ENCODE results near the gene SORD.
A peak's percentile ranks its signal among the peaks of the same experiment; 100 is the strongest.
"Not testable (repeated sequence)": the region's sequence is repeated elsewhere in the genome, so short reads cannot be mapped to it uniquely, and the experiment has no call there.

SORD gene

DNA sequence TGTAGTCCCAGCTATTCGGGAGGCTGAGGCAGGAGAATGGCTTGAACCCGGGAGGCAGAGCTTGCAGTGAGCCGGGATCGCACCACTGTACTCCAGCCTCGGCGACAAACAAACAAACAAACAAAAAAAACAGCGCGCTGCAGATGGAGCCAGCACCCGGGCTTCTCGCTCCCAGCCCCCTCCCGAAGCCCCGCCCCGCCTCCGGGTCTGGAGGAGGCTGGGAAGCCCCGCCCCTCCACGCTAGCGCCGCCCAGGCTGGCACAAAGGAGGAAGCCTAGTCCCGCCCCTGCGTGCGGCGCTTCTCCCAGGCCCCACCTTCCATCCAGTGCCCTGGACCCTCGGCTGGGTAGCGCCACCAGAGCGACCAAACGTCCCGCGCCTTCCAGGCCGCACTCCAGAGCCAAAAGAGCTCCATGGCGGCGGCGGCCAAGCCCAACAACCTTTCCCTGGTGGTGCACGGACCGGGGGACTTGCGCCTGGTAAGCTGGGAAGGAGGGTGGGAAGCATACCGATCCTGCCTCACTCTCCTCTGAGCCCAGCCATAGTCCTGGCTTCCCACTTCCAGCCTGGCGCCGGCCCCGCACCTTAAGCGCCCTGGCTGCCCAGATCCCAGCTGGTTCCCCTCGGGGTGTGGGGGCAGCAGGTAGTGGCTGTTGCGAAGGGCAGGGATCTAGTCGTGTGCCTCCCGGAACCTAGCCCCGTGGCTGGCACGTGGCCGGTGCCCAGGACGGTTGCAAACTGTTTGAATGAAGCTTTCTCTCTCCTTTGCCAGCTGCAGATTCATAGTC, at the start of gene SORD:
Gene SORD, plus strand, starts transcription at position 325 of the 788 bp plus-strand sequence. Its CDS starts 89 bp downstream, at position 414.
- peak; percentile 88 for DNase-seq

- not testable (repeated sequence) for DNase-seq
Measured at GRCh38 chr15:44976183-44976582, 46.8 kb upstream of the SORD start.

DNA sequence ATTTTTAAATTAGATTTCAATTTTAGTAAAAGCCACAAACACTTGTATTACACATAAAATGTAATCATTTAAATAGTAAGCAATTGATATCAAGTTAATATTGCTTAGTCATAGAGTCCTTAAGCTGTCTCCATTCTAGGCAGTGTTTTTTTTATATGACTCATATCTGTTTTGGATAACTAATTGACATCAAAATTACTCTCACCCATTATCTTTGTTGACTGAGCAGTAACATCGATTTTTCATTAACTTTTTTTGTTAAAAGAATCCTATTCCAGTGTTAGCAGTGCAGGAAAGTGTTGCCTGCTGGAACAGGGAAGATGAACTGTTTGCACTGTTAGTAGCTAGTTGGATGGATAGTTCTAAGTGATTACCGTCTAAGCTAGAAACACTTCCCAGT, 45.2 kb upstream of the SORD start:
- DNase-seq, result not testable (repeated sequence)

DNA sequence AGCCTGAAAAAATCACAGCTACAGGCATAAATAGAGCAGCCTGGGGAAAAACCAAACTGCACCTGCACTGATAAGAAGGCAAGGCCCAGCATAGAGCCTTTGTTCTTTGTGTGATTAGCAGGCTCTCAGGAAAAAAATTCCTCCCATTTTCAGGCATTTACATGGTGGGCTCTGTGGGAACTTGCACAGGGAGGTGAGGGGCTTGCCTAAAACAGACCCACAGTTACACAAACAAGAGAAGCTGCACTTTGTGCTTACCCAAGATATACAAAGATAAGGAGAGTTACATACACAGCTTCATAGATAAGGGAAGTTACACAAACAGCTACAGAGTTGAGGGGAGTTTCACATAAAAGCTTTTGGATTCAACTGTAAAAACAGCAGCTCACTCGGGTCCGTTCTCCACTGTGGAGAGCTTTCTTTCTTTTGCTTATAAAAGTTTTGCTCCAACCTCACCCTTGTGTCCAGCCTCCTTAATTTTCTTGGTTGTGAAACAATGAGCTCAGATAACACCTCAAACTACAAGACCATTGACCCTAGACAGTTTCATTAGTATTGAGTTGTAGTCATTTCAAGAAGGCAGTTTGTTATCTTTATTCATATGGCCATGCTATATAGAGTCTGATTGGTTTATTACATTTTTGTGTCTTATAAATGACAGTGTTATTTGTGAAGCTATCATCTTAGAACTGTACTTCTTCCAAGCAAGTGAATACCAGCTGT, 43.2 kb upstream of the SORD start:
- DNase-seq, result not testable (repeated sequence)

DNA sequence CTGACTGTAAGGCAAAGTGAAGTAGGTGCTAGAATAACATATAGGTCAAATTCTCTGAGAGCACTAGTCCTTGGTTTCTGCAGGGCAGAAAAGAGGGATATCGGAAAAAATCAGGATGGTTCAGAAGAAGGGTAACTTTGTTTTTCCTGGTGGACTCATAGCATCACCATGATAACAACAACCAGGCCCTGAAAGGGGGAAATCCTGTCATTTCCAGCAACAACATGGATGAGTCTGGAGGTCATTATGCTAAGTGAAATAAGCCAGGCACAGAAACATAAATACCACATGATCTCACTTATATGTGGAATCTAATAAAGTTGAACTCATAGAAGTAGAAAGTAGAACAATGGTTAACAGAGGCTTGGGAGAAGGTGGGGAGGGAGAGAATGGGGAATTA, 38.9 kb upstream of the SORD start:
- DNase-seq, result not testable (repeated sequence)

DNA sequence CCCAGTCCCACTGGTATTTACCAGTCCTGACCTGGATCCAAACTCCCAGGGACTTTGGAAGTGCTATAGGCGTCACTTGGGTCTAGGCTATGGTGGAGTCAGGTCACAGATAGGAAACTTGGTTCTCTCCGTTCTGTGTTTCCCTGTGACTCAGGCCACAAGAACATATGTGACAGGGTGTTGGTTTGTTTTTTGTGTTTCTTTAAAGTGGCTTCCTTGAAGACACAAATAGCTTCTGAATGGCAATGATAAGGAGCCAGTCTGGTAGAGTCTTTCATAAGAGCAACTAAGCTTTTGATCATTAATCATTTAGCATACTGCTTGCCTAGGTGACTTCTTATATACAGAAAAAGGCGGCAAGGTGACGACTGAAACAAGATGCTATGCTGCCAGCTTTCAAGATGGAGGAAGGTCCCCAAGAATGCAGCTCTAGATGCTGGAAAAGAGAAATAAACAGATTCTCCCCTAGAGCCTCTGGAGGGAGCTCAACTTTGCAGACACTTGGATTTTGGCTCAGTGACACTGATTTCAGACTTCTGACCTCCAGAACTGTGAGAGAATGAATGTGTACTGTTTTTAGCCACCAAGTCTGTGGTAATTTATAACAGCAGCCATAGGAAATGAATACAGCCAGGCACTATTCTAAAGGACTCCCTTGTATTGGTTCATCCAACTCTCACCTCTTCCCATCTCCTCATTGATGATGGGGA, 36.5 kb upstream of the SORD start:
- DNase-seq, result not testable (repeated sequence)

DNA sequence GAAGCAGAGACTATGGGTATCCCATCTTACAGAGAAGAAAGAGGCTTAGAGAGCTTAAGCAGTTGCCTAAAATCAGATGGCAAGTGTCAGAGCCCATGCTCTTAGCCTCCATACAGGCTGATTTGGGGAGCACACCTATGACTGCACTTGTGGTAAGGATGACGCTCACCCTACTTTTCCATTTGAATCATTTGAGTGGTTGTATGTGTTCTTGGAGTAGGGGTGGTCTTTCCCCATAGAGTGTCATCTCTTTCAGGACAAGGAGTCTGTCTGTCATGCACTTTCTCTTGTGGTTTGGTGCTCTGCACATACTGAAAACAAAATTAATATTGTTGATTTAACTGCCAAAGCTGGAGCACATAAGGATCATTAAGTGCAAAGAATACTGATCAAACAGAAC, 35.3 kb upstream of the SORD start:
- DNase-seq, result not testable (repeated sequence)

DNA sequence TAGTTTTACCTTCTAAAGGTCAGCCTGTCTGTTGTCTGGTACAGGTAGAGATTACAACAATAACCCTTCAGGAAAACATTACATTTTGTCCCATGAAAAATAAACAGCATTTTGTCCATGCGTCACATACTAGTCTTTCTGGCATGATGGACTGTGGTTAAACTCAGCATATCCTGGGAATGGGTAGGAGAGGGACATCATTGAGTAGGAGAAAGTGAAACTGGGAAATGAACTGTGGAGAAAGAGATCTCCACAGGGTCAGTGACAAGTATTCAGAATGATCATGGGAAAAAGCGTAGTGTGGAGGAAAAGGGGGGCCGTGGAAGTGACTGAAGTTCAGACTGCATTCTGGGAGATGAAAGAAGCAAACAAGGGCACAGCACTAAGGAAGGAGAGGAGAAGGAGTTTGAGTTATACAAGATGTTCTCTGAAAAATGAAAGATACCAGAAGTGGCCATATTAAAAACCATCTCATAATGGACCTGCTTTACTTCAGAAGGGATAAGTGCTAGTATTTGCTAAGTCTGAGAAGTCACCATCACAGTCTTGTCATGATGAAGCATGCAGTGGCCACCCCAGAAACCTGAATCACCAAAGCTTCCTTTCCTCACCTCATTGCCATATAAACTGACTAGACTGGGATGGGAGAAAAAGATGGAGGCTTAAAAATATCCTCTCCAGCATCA, 34.7 kb upstream of the SORD start:
- not testable (repeated sequence) for DNase-seq

DNA sequence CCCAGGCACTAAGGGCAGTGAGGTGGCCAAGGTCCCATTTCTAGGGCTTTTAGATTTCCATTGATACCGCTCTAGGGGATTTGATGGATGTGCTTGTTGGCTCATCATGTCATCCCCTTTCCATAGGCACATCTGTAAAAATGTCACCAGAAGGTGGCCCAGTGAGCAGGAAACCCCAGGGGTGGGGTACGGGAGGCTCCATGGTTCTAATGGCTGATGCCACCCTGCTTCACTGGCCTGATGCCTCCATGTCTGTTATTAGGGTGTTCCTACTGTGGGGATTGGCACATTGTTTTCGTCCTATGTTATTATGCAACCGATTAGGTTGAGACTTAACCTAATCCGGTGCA, 34.1 kb upstream of the SORD start:
- peak; percentile 36 for DNase-seq

GRCh38 chr15:44997632-44998031, 25.4 kb upstream of the SORD start:
- not testable (repeated sequence) for DNase-seq

DNA sequence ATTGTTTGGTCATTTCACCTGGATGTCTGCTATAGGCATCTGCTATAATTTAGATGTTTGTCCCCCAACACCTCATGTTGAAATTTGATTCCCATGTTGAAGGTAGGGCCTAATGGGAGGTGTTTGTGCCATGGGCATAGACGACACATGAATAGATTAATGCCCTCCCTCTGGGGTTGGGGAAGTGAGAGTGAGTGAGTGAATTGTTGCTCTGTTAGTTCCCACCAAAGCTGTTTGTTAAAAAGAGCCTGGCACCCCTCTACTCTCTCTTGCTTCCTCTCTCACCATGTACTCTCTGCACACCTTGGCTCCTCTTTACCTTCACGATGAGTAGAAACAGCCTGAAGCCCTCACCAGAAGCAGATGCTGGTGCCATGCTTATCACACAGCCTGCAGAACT, 23.9 kb upstream of the SORD start:
- no peak for DNase-seq

DNA sequence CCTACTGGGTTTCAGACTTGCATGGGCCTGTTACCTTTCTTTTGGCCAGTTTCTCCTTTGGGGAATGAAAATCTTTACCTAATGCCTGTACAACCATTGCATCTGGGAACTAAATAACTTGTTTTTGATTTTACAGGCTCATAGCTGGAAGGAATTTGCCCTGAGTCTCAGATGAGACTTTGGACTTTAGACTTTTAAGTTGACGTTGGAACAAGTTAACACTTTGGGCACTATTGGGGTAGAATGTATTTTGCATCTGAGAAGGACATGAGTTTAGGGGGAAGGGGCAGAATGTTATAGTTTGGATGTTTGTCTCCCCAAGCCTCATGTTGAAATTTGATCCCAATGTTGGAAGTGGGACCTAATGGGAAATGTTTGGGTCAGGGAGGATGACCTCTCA, 21.8 kb upstream of the SORD start:
- DNase-seq, result not testable (repeated sequence)

- DNase-seq, result not testable (repeated sequence)
Measured at GRCh38 chr15:45003731-45004410, 19.1 kb upstream of the SORD start.

DNA sequence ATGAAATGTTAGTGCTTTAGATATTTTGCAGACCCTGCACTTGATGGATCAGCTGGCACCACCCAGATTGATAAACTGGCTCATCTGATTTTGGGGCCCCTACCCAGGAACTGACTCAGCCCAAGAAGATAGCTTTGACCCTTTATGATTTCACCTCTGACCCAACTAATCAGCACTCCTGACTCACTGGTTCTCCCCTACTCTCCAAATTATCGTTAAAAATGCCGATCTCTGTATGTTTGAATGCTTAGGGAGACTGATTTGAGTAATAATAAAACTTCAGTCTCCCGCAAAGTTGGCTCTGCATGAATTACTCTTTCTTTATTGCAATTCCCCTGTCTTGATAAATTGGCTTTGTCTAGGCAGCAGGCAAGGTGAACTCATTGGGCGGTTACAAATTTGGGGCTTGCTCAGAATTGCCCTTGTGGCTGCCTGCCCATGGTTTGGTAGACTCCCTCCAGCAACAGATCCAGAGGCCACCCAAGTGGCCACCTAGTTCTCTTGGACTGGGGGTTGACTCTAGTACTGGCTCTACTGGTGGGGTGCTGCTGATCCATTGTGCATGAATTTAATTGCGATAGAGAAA, 18.3 kb upstream of the SORD start:
- not testable (repeated sequence) for DNase-seq

GRCh38 chr15:45009046-45009445, 13.9 kb upstream of the SORD start:
- no peak for DNase-seq

GRCh38 chr15:45015114-45015513, 7.9 kb upstream of the SORD start:
- not testable (repeated sequence) for DNase-seq

DNA sequence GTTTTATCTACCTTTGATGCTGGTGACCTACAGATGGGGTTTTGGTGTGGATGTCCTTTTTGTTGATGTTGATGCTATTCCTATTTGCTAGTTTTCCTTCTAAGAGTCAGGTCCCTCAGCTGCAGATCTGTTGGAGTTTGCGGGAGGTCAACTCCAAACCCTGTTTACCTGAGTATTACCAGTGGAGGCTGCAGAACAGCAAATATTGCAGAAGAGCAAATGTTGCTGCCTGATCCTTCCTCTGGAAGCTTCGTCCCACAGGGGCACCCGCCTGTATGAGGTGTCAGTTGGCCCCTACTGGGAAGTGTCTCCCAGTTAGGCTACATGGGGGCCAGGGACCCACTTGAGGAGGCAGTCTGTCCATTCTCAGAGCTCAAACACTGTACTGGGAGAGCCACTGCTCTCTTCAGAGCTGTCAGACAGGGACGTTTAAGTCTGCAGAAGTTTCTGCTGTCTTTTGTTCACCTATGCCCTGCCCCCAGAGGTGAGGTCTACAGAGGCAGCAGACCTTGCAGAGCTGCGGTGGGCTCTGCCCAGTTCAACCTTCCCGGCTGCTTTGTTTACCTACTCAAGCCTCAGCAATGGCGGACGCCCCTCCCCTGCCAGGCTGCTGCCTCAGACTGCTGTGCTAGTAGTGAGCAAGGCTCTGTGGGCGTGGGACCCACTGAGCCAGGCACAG, 2.6 kb upstream of the SORD start:
- not testable (repeated sequence) for DNase-seq

DNA sequence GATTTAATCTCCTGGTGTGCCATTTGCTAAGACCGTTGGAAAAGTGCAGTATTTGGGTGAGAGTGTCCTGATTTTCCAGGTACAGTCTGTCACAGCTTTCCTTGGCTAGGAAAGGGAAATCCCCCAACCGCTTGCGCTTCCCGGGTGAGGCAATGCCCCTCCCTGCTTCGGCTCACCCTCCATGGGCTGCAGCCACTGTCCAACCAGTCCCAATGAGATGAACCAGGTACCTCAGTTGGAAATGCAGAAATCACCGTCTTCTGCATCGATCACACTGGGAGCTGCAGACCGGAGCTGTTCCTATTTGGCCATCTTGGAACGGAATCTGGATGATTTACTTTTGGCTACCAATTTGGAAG, 2.1 kb upstream of the SORD start:
- not testable (repeated sequence) for DNase-seq

DNA sequence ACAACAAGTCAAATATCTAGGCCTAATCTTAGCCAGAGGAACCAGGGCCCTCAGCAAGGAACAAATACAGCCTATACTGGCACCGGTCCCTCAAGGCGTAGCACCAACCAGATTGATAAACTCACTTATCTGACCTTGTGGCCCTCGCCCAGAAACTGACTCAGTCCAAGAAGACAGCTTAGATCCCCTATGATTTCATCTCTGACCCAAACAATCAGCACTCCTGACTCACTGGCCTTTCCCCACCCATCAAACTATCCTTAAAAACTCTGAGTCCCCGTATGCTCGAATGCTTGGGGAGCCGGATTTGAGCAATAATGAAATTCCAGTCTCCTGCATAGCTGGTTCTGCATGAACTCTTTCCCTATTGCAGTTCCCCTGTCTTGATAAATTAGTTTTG, 1.6 kb upstream of the SORD start:
- DNase-seq, result peak; percentile 56

- DNase-seq, result peak; percentile 59
Measured at GRCh38 chr15:45023659-45024225, 747 bp downstream of the SORD start.

DNA sequence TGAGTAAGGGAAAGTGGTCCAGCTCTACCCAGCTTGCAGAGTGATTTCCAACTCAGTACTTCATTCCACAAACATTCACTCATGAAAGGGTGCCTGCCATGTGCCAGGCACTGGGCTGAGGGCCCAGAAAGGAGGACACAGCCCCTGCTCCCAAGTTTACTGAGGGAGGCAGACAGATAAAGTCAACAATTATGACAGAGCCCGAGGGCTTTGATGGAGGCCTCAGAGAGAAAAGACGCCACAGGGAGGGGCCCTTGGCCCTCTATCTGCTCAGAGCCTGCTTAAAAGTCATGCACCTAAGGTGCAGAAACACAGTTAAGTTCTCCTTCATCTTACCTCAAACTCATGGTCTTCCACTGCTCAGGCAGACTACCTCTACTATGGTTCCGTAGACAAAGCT, 1.7 kb downstream of the SORD start:
- DNase-seq, result peak; percentile 32

All from hematopoietic multipotent progenitor cell treated with erythropoietin and hydrocortisone succinate and interleukin-3 and kit ligand, for 8 days (in vitro differentiated cells).